ENCODE data around the gene DCLK3. TPM values are rescaled to one million over a fixed set of nuclear protein-coding genes. Genes with fewer than 3 reads are reported as not detected.
A peak's percentile ranks its signal among the peaks of the same experiment; 100 is the strongest.

Gene DCLK3
- total RNA-seq, 6 experiments from 2014 or later: not detected

- peak; percentile 87 for DNase-seq
- Mint-ChIP-seq H3K27ac (peak overlapping the region; percentile 95), H3K4me1 (ENCODE audit: low read depth) (peaks cover 70% of the 10 kb centered on the region), H3K4me3 (peak overlapping the region; percentile 77), H3K27me3 (ENCODE audit: insufficient read depth) (no peaks in the 10 kb centered on the region), H3K36me3 (ENCODE audit: low read depth) (peaks cover 18% of the 10 kb centered on the region), H3K9me3 (peaks cover 25% of the 10 kb centered on the region)
- TF ChIP-seq, protein P1, sequence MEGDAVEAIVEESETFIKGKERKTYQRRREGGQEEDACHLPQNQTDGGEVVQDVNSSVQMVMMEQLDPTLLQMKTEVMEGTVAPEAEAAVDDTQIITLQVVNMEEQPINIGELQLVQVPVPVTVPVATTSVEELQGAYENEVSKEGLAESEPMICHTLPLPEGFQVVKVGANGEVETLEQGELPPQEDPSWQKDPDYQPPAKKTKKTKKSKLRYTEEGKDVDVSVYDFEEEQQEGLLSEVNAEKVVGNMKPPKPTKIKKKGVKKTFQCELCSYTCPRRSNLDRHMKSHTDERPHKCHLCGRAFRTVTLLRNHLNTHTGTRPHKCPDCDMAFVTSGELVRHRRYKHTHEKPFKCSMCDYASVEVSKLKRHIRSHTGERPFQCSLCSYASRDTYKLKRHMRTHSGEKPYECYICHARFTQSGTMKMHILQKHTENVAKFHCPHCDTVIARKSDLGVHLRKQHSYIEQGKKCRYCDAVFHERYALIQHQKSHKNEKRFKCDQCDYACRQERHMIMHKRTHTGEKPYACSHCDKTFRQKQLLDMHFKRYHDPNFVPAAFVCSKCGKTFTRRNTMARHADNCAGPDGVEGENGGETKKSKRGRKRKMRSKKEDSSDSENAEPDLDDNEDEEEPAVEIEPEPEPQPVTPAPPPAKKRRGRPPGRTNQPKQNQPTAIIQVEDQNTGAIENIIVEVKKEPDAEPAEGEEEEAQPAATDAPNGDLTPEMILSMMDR (IDR thresholded peaks at IDR 0.05): peak; percentile 65
These were observed 86.9 kb downstream of the DCLK3 start for GRCh38 chr3:36677331-36678007.

DNA sequence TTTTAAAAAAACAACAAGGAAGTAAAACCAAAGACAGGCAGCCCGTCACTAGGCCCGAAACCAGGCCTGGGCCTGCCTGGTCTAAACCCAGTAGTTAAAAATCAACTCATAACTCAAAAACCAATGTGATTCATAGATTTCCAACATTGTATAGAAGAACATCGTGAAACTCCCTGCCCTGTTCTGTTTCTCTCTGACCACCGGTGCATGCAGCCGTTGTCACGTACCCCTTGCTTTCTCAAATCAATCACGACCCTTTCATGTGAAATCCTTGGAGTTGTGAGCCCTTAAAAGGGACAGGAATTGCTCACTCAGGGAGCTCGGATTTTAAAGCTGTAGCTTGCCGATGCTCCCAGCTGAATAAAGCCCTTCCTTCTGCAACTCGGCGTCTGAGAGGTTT, 89.5 kb downstream of the DCLK3 start:
- Mint-ChIP-seq H3K27me3 (ENCODE audit: insufficient read depth) (no peaks in the 10 kb centered on the region), H3K27ac (peak overlapping the region; percentile 39; the same call in 1 of the 2 replicates), H3K4me1 (ENCODE audit: low read depth) (peaks cover 58% of the 10 kb centered on the region), H3K4me3 (peak overlapping the region; percentile 9; the same call in 1 of the 2 replicates), H3K9me3 (peaks cover 11% of the 10 kb centered on the region), H3K36me3 (ENCODE audit: low read depth) (peaks cover 6% of the 10 kb centered on the region; the same call in 1 of the 2 replicates)
- TF ChIP-seq, protein P1 (IDR thresholded peaks at IDR 0.05): no peak
- DNase-seq: no peak

DNA sequence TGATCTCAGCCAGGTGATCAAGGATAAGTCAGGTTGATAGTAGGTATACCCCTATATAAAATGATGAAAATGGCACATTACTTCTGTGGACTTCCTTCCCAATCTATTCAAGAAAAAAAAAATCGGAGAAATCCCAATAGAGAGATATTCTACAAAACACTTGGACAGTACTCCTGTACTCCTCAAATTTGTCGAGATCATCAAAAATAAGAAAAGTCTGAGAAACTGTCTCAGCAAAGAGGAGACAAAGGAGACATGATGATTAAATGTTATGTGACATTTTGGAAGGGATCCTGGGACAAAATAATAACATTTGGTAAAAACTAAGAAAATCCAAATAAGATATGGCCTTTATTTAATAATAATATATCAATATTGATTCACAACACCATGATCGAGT, 94.6 kb downstream of the DCLK3 start:
- peaks cover 16% of the 10 kb centered on the region; the same call in 1 of the 2 replicates for H3K4me1 Mint-ChIP-seq (ENCODE audit: low read depth)
- H3K27ac Mint-ChIP-seq: no peak overlapping the region
- H3K36me3 Mint-ChIP-seq (ENCODE audit: low read depth): no peaks in the 10 kb centered on the region
- no peaks in the 10 kb centered on the region for H3K27me3 Mint-ChIP-seq (ENCODE audit: insufficient read depth)
- DNase-seq: no peak
- TF ChIP-seq, protein P1 (IDR thresholded peaks at IDR 0.05): no peak
- no peak overlapping the region for H3K4me3 Mint-ChIP-seq
- H3K9me3 Mint-ChIP-seq: no peaks in the 10 kb centered on the region

GRCh38 chr3:36666166-36666565, 98.2 kb downstream of the DCLK3 start:
- Mint-ChIP-seq H3K27me3 (ENCODE audit: insufficient read depth) (no peaks in the 10 kb centered on the region; the same call in 1 of the 2 replicates), H3K27ac (no peak overlapping the region)
- TF ChIP-seq, protein P1 (IDR thresholded peaks at IDR 0.05): no peak

GRCh38 chr3:36663666-36664291, 100.6 kb downstream of the DCLK3 start:
- no peaks in the 10 kb centered on the region for H3K9me3 Mint-ChIP-seq
- H3K36me3 Mint-ChIP-seq (ENCODE audit: low read depth): no peaks in the 10 kb centered on the region
- DNase-seq: no peak
- TF ChIP-seq, protein P1 (IDR thresholded peaks at IDR 0.05): no peak
- no peak overlapping the region for H3K4me3 Mint-ChIP-seq
- no peak overlapping the region for H3K27ac Mint-ChIP-seq
- H3K4me1 Mint-ChIP-seq (ENCODE audit: low read depth): peaks cover 9% of the 10 kb centered on the region
- H3K27me3 Mint-ChIP-seq (ENCODE audit: insufficient read depth): no peaks in the 10 kb centered on the region; the same call in 1 of the 2 replicates

More at GRCh38 chr3:36666166-36666565, 98.2 kb downstream of the DCLK3 start:
- H3K9me3 Mint-ChIP-seq: no peaks in the 10 kb centered on the region
- peaks cover 11% of the 10 kb centered on the region for H3K4me1 Mint-ChIP-seq (ENCODE audit: low read depth)
- no peak overlapping the region for H3K4me3 Mint-ChIP-seq
- H3K36me3 Mint-ChIP-seq (ENCODE audit: low read depth): no peaks in the 10 kb centered on the region
- no peak for DNase-seq
